Measurements from ENCODE around the gene PLD4.

GRCh38 chr14:104964546-104964945 lies 39.9 kb downstream of the PLD4 start:
- TF ChIP-seq POLR2A (IDR thresholded peaks at IDR 0.05) (no peak), CTCF (IDR thresholded peaks at IDR 0.05) (no peak)
